SK-N-SH (cell line): ENCODE data around the gene SELENOV. TPM values are rescaled to one million over a fixed set of nuclear protein-coding genes. Genes with fewer than 3 reads are reported as not detected.
"Not testable (repeated sequence)": the region's sequence is repeated elsewhere in the genome, so short reads cannot be mapped to it uniquely, and the experiment has no call there.

ENCODE experiments used
- CTCF ChIA-PET: fragments of 300-600, 350-600 bp; formaldehyde crosslinking; extraction: SDS; loops from one replicate; lab custom pipeline; 2021; lab: Yijun Ruan, JAX
- POLR2A ChIA-PET: fragments of 350-600 bp; sonication (Branson Sonifier 250); formaldehyde crosslinking; extraction: SDS; loops from one replicate; lab custom pipeline; 2020; ENCODE audit warnings: antibody characterized with exemption, inconsistent platforms; lab: Yijun Ruan, JAX
- DNase-seq: peaks from one replicate; pipeline ENCODE4 v3.0.0; 2012
- H2AFZ ChIP-seq: fragments of 200-600 bp; sonication (generic); 2 replicates; pipeline ENCODE4 v1.8.1; 2016; ENCODE audit warnings: antibody characterized with exemption, mild to moderate bottlenecking, low read depth
- H3F3A ChIP-seq: fragments of 200-600 bp; sonication (generic); replicated peaks from 2 replicates; pipeline ENCODE3; 2016; ENCODE audit warnings: antibody characterized with exemption, mild to moderate bottlenecking; ENCODE audit not compliant: insufficient read depth
- H3K27ac ChIP-seq, 2 experiments: fragments of 200-500 bp in 1 of 2; fragments of 200-600 bp in 1 of 2; sonication (Bioruptor generic) in 1 of 2; sonication (generic), shearing (Covaris generic) in 1 of 2; 2 replicates each; pipeline versions ENCODE4 v1.5.1 to v1.6.1; 2014 to 2016; ENCODE audit warnings: low read depth in 2 of 2, inconsistent platforms in 1 of 2, low read length in 1 of 2, mild to moderate bottlenecking in 1 of 2, mixed read lengths in 1 of 2
- H3K27me3 ChIP-seq: fragments of 200-600 bp; sonication (generic), shearing (Covaris generic); 2 replicates; pipeline ENCODE4 v1.6.1; 2016; ENCODE audit warnings: mixed run types; ENCODE audit not compliant: insufficient read depth
- H3K36me3 ChIP-seq, 2 experiments: fragments of 200-500 bp in 1 of 2; fragments of 200-600 bp in 1 of 2; sonication (Bioruptor generic) in 1 of 2; sonication (generic) in 1 of 2; replicated peaks in 1 of 2; 2 replicates each; pipeline versions ENCODE3 to v1.5.1; 2014 to 2016; ENCODE audit warnings: low read length in 1 of 2, mild to moderate bottlenecking in 1 of 2; ENCODE audit not compliant: insufficient read depth in 2 of 2, control insufficient read depth in 1 of 2
- H3K4me1 ChIP-seq, 2 experiments: fragments of 200-500 bp in 1 of 2; fragments of 200-600 bp in 1 of 2; sonication (Bioruptor generic) in 1 of 2; sonication (generic), shearing (Covaris generic) in 1 of 2; 2 replicates each; pipeline versions ENCODE4 v1.5.1 to v1.6.1; 2014 to 2016; ENCODE audit warnings: low read depth in 1 of 2, low read length in 1 of 2, mixed run types in 1 of 2; ENCODE audit not compliant: insufficient read depth in 2 of 2, control insufficient read depth in 1 of 2
- H3K4me2 ChIP-seq: fragments of 200-600 bp; sonication (generic), shearing (Covaris generic); 2 replicates; pipeline ENCODE4 v1.6.1; 2017; ENCODE audit warnings: mixed run types
- H3K4me3 ChIP-seq, 2 experiments: fragments of 200-500 bp in 1 of 2; fragments of 200-600 bp in 1 of 2; sonication (Bioruptor generic) in 1 of 2; sonication (generic), shearing (Covaris generic) in 1 of 2; 2 replicates each; pipeline versions ENCODE4 v1.5.1 to v1.8.1; 2014 to 2016; ENCODE audit warnings: low read depth in 2 of 2, inconsistent platforms in 1 of 2, low read length in 1 of 2, mild to moderate bottlenecking in 1 of 2, mixed read lengths in 1 of 2, moderate library complexity in 1 of 2
- H3K79me2 ChIP-seq: fragments of 200-600 bp; sonication (generic); 2 replicates; pipeline ENCODE4 v1.8.1; 2017; ENCODE audit warnings: mild to moderate bottlenecking; ENCODE audit not compliant: insufficient read depth
- H3K9ac ChIP-seq: fragments of 200-600 bp; sonication (generic); 2 replicates; pipeline ENCODE4 v1.6.1; 2017; ENCODE audit warnings: mixed run types
- H3K9me2 ChIP-seq: fragments of 200-600 bp; sonication (generic); 2 replicates; pipeline ENCODE4 v1.6.1; 2017; ENCODE audit warnings: mixed run types
- H3K9me3 ChIP-seq: fragments of 200-600 bp; sonication (generic); 2 replicates; pipeline ENCODE4 v1.6.1; 2017; ENCODE audit warnings: mixed run types, mild to moderate bottlenecking, moderate library complexity
- H4K20me1 ChIP-seq: fragments of 200-600 bp; sonication (generic); 2 replicates; pipeline ENCODE4 v1.6.1; 2017; ENCODE audit warnings: mild to moderate bottlenecking, mixed run types; ENCODE audit not compliant: insufficient read depth
- EP300 ChIP-seq, 2 experiments: IDR thresholded peaks; 2 replicates each; pipeline versions ENCODE4 v1.4.0 to v1.6.1; 2012; ENCODE audit warnings: borderline replicate concordance in 1 of 2, low read depth in 1 of 2, low read length in 1 of 2
- FOXJ3 ChIP-seq: sonication (generic); formaldehyde crosslinking; IDR thresholded peaks from 2 replicates; pipeline ENCODE4 v1.5.1; 2020; ENCODE audit warnings: mild to moderate bottlenecking, missing genetic modification reagents
- FOXM1 ChIP-seq: IDR thresholded peaks from 2 replicates; pipeline ENCODE4 v1.4.0; 2012; ENCODE audit warnings: low read depth, mild to moderate bottlenecking
- GABPA ChIP-seq: IDR thresholded peaks from 2 replicates; pipeline ENCODE4 v1.4.0; 2012; ENCODE audit warnings: low read depth, mild to moderate bottlenecking
- MEF2A ChIP-seq: IDR thresholded peaks from 2 replicates; pipeline ENCODE4 v1.4.0; 2012; ENCODE audit warnings: low read depth, borderline replicate concordance
- NRF1 ChIP-seq: IDR thresholded peaks from 2 replicates; pipeline ENCODE4 v1.6.1; 2012; ENCODE audit warnings: low read depth, mild to moderate bottlenecking, low read length
- POLR2AphosphoS5 ChIP-seq: IDR thresholded peaks from 2 replicates; pipeline ENCODE4 v1.6.1; 2012; ENCODE audit warnings: low read depth, low read length
- RCOR1 ChIP-seq: fragments of 150-350 bp; IDR thresholded peaks from 2 replicates; pipeline ENCODE4 v1.6.1; 2017; ENCODE audit warnings: antibody characterized with exemption, low read length
- RFX5 ChIP-seq: IDR thresholded peaks from 2 replicates; pipeline ENCODE4 v1.6.1; 2012; ENCODE audit warnings: mild to moderate bottlenecking, improper control_type of control experiment, low read length
- RXRA ChIP-seq: IDR thresholded peaks from 2 replicates; pipeline ENCODE4 v1.4.0; 2012; ENCODE audit warnings: low read depth, mild to moderate bottlenecking, borderline replicate concordance
- SIN3A ChIP-seq: IDR thresholded peaks from 2 replicates; pipeline ENCODE4 v1.6.1; 2012; ENCODE audit warnings: low read depth, mild to moderate bottlenecking, low read length, moderate library complexity, borderline replicate concordance
- TAF1 ChIP-seq: IDR thresholded peaks from 2 replicates; pipeline ENCODE4 v1.6.1; 2012; ENCODE audit warnings: low read depth, mild to moderate bottlenecking, low read length, moderate library complexity, borderline replicate concordance
- TCF12 ChIP-seq: IDR thresholded peaks from 2 replicates; pipeline ENCODE4 v1.4.0; 2012
- TEAD4 ChIP-seq: IDR thresholded peaks from 2 replicates; pipeline ENCODE4 v1.4.0; 2012; ENCODE audit warnings: mild to moderate bottlenecking, borderline replicate concordance; ENCODE audit not compliant: insufficient read depth
- YY1 ChIP-seq: IDR thresholded peaks from 2 replicates; pipeline ENCODE4 v1.4.0; 2012; ENCODE audit warnings: low read depth, mild to moderate bottlenecking
- WGBS: methylation state at CpG from one replicate; pipeline ENCODE4 v1.1.6; 2017; ENCODE audit warnings: low lambda C conversion rate; 5-methylcytosine and 5-hydroxymethylcytosine counted together
- polyA plus RNA-seq, 3 experiments: library from polyadenylated mRNA; depleted of rRNA; stranded (reverse); fragments of >200 nt; gene quantifications; 2 replicates each; pipeline ENCODE4 v1.2.3, GENCODE V29; 2012
- TF ChIP-seq, protein P1 (sequence below): IDR thresholded peaks from 2 replicates; pipeline ENCODE4 v1.4.0; 2012; ENCODE audit warnings: low read depth
- TF ChIP-seq, protein P2 (sequence below): fragments of 150-350 bp; IDR thresholded peaks from 2 replicates; pipeline ENCODE4 v1.6.1; 2016; ENCODE audit warnings: mild to moderate bottlenecking, low read depth, low read length
- TF ChIP-seq, protein P3 (sequence below): fragments of 200-600 bp; sonication (generic); IDR thresholded peaks from 2 replicates; pipeline ENCODE4 v1.6.1; 2017; ENCODE audit warnings: antibody characterized with exemption, mild to moderate bottlenecking, moderate library complexity
- TF ChIP-seq, protein P4 (sequence below): IDR thresholded peaks from 2 replicates; pipeline ENCODE4 v1.4.0; 2012; ENCODE audit warnings: low read depth, borderline replicate concordance
- TF ChIP-seq, protein P5 (sequence below): IDR thresholded peaks from 2 replicates; pipeline ENCODE4 v1.4.0; 2012; ENCODE audit warnings: low read depth, borderline replicate concordance

The SELENOV gene
- polyA plus RNA-seq, 1 of the 3 experiments (the other 2 are of a cell fraction), result 0.08 TPM

DNA sequence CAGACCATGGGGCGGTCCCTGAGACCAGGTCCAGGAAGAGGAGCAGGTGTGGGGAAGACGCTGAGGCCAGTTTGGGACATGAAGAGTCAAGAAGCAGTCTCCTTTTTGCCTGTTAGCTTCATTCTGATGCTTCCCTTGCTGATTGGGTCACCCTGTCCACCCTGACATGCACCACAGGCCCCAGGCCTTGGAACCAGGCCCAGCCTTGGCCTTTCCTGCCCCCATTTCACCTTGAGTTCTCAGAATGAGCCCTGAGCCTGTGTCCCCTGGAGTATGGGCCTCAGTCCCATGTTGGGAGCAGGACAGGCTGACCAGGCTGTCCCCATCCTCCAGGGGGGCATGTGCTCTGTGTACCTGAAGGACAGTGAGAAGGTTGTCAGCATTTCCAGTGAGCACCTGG, 39.2 kb upstream of the SELENOV start:
- H3K79me2 ChIP-seq, result peaks cover 1% of the 10 kb centered on the region
- no peak overlapping the region for H3K9ac ChIP-seq
- H3K36me3 ChIP-seq, result peaks cover 13 to 44% of the 10 kb centered on the region in 2 experiments
- ChIA-PET POLR2A (no interaction called here), CTCF (interaction anchor here (1.3 to 5.5 kb wide), 6 partner anchors 15 to 66 kb away, joined by 3 to 96 read pairs (median 10); partner anchors contain the start of genes EID2 and EID2B)
- no peaks in the 10 kb centered on the region for H3K27me3 ChIP-seq
- no peak overlapping the region for H2AFZ ChIP-seq
- H3K9me2 ChIP-seq, result no peaks in the 10 kb centered on the region
- H3K4me3 ChIP-seq, result no peak overlapping the region
- TF ChIP-seq FOXM1 (no peak), TCF12 (no peak), MEF2A (no peak), FOXJ3 (CRISPR knock-in tag) (no peak), TEAD4 (no peak), YY1 (no peak), RCOR1 (no peak), RFX5 (no peak), SIN3A (no peak), RXRA (no peak), GABPA (no peak), NRF1 (no peak), EP300 (IDR thresholded peaks at IDR 0.05; ENCODE audit: borderline replicate concordance in 1 of 2, low read depth in 1 of 2, low read length in 1 of 2) (no peak), TAF1 (no peak), POLR2AphosphoS5 (no peak)
- TF ChIP-seq, protein P1, sequence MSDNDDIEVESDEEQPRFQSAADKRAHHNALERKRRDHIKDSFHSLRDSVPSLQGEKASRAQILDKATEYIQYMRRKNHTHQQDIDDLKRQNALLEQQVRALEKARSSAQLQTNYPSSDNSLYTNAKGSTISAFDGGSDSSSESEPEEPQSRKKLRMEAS, result no peak
- TF ChIP-seq, protein P2, sequence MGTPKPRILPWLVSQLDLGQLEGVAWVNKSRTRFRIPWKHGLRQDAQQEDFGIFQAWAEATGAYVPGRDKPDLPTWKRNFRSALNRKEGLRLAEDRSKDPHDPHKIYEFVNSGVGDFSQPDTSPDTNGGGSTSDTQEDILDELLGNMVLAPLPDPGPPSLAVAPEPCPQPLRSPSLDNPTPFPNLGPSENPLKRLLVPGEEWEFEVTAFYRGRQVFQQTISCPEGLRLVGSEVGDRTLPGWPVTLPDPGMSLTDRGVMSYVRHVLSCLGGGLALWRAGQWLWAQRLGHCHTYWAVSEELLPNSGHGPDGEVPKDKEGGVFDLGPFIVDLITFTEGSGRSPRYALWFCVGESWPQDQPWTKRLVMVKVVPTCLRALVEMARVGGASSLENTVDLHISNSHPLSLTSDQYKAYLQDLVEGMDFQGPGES, result no peak
- TF ChIP-seq, protein P3, sequence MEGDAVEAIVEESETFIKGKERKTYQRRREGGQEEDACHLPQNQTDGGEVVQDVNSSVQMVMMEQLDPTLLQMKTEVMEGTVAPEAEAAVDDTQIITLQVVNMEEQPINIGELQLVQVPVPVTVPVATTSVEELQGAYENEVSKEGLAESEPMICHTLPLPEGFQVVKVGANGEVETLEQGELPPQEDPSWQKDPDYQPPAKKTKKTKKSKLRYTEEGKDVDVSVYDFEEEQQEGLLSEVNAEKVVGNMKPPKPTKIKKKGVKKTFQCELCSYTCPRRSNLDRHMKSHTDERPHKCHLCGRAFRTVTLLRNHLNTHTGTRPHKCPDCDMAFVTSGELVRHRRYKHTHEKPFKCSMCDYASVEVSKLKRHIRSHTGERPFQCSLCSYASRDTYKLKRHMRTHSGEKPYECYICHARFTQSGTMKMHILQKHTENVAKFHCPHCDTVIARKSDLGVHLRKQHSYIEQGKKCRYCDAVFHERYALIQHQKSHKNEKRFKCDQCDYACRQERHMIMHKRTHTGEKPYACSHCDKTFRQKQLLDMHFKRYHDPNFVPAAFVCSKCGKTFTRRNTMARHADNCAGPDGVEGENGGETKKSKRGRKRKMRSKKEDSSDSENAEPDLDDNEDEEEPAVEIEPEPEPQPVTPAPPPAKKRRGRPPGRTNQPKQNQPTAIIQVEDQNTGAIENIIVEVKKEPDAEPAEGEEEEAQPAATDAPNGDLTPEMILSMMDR, result no peak
- TF ChIP-seq, protein P4, sequence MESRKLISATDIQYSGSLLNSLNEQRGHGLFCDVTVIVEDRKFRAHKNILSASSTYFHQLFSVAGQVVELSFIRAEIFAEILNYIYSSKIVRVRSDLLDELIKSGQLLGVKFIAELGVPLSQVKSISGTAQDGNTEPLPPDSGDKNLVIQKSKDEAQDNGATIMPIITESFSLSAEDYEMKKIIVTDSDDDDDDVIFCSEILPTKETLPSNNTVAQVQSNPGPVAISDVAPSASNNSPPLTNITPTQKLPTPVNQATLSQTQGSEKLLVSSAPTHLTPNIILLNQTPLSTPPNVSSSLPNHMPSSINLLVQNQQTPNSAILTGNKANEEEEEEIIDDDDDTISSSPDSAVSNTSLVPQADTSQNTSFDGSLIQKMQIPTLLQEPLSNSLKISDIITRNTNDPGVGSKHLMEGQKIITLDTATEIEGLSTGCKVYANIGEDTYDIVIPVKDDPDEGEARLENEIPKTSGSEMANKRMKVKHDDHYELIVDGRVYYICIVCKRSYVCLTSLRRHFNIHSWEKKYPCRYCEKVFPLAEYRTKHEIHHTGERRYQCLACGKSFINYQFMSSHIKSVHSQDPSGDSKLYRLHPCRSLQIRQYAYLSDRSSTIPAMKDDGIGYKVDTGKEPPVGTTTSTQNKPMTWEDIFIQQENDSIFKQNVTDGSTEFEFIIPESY, result no peak
- TF ChIP-seq, protein P5, sequence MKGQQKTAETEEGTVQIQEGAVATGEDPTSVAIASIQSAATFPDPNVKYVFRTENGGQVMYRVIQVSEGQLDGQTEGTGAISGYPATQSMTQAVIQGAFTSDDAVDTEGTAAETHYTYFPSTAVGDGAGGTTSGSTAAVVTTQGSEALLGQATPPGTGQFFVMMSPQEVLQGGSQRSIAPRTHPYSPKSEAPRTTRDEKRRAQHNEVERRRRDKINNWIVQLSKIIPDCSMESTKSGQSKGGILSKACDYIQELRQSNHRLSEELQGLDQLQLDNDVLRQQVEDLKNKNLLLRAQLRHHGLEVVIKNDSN, result no peak
- TF ChIP-seq, all 33 proteins: peak for 0
- WGBS, result 92% methylated on average over 2 of the region's 2 CpGs
- H3K9me3 ChIP-seq, result no peaks in the 10 kb centered on the region
- no peak overlapping the region for H3K4me2 ChIP-seq
- H3K27ac ChIP-seq, result no peak overlapping the region
- DNase-seq, result no peak
- H3K4me1 ChIP-seq, result peaks cover 0 to 5% of the 10 kb centered on the region in 2 experiments; a peak in 1 of 4 replicates
- H3F3A ChIP-seq, result peaks cover 22% of the 10 kb centered on the region
- no peaks in the 10 kb centered on the region for H4K20me1 ChIP-seq

DNA sequence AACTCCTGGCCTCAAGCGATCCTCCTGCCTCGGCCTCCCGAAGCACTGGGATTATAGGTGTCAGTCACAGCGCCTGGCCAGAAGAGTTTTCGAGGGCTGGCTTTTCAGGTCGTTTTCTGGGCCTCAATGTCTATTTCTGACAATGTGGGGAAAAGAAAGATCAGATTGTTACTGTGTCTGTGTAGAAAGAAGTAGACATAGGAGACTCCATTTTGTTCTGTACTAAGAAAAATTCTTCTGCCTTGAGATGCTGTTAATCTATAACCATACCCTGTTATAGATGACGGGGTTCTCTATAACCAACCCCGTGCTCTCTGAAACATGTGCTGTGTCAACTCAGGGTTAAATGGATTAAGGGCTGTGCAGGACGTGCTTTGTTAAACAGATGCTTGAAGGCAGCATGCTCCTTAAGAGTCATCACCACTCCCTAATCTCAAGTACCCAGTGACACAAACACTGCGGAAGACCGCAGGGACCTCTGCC, 35.6 kb upstream of the SELENOV start:
- H3K9me3 ChIP-seq, H3K27me3 ChIP-seq, H3K9ac ChIP-seq, POLR2A ChIA-PET, H3K9me2 ChIP-seq, H3K27ac ChIP-seq, H3K4me2 ChIP-seq, H3K4me3 ChIP-seq, DNase-seq, CTCF ChIA-PET, H4K20me1 ChIP-seq, H2AFZ ChIP-seq: not testable (repeated sequence)
- peaks cover 22% of the 10 kb centered on the region for H3F3A ChIP-seq
- peaks cover 33% of the 10 kb centered on the region for H3K79me2 ChIP-seq
- H3K36me3 ChIP-seq, result peaks cover 18 to 20% of the 10 kb centered on the region in 2 experiments
- 90% methylated on average over 11 of the region's 11 CpGs for WGBS
- peaks cover 0 to 14% of the 10 kb centered on the region in 2 experiments; a peak in 1 of 4 replicates for H3K4me1 ChIP-seq
